ENCODE data around the gene CAPN10. TPM values are rescaled to one million over a fixed set of nuclear protein-coding genes. Genes with fewer than 3 reads are reported as not detected.

CAPN10 gene
- total and polyA plus RNA-seq, 8 donors, result 20.8 to 36.6 (median 28.2) TPM

- Histone ChIP-seq H3K4me3 (no peak overlapping the region), H3K9me3 (no peaks in the 10 kb centered on the region), H3K4me1 (peaks cover 13 to 20% of the 10 kb centered on the region in 2 donors), H3K27me3 (no peaks in the 10 kb centered on the region), H3K36me3 (peaks cover 0 to 68% of the 10 kb centered on the region in 2 donors), H3K27ac (no peak overlapping the region)
- intact Hi-C loops (cut with DNase I), result no loop called here
- ATAC-seq (no peak), DNase-seq (no peak)
- no peak for TF ChIP-seq CTCF (IDR thresholded peaks at IDR 0.05)
Observed at GRCh38 chr2:240591226-240591625, 4.7 kb downstream of the CAPN10 start.

GRCh38 chr2:240591784-240592183 lies 5.2 kb downstream of the CAPN10 start:
- intact Hi-C loops (cut with DNase I), result no loop called here
- H3K4me3 ChIP-seq, result no peak overlapping the region
- H3K36me3 ChIP-seq, result peaks cover 0 to 74% of the 10 kb centered on the region in 2 donors

GRCh38 chr2:240593026-240593702 lies 6.6 kb downstream of the CAPN10 start:
- H3K36me3 ChIP-seq, result peaks cover 0 to 88% of the 10 kb centered on the region in 2 donors
- intact Hi-C loops (cut with DNase I), result no loop called here
- H3K27ac ChIP-seq, result no peak overlapping the region
- H3K4me1 ChIP-seq, result peaks cover 2 to 8% of the 10 kb centered on the region in 2 donors
- no peak overlapping the region for H3K4me3 ChIP-seq
- TF ChIP-seq CTCF (IDR thresholded peaks at IDR 0.05), result no peak
- no peaks in the 10 kb centered on the region for H3K9me3 ChIP-seq
- DNase-seq, result peak in 1 of 4 donors; percentile 65
- no peak for ATAC-seq
- no peaks in the 10 kb centered on the region for H3K27me3 ChIP-seq

More at GRCh38 chr2:240591784-240592183, 5.2 kb downstream of the CAPN10 start:
- ATAC-seq (no peak), DNase-seq (peak in 1 of 4 donors; percentile 67)
- H3K4me1 ChIP-seq, result peaks cover 13 to 20% of the 10 kb centered on the region in 2 donors
- H3K27me3 ChIP-seq, result no peaks in the 10 kb centered on the region
- H3K9me3 ChIP-seq, result no peaks in the 10 kb centered on the region
- no peak for TF ChIP-seq CTCF (IDR thresholded peaks at IDR 0.05)
- H3K27ac ChIP-seq, result no peak overlapping the region

- Histone ChIP-seq H3K4me1 (peaks cover 0 to 1% of the 10 kb centered on the region in 2 donors), H3K27me3 (no peaks in the 10 kb centered on the region), H3K4me3 (no peak overlapping the region), H3K9me3 (no peaks in the 10 kb centered on the region), H3K27ac (no peak overlapping the region), H3K36me3 (peaks cover 0 to 95% of the 10 kb centered on the region in 2 donors)
- intact Hi-C loops (cut with DNase I), result no loop called here
- no peak for ATAC-seq
- peak in 2 of 4 donors; percentile 24 to 72 for DNase-seq
- TF ChIP-seq CTCF (IDR thresholded peaks at IDR 0.05), result no peak
Observed at GRCh38 chr2:240593703-240594451, 7.3 kb downstream of the CAPN10 start.
